NCI-H2171 (cell line): ENCODE measurements around the gene TMEM131L.
"Not testable (repeated sequence)": the region's sequence is repeated elsewhere in the genome, so short reads cannot be mapped to it uniquely, and the experiment has no call there.

Experiments
- DNase-seq: peaks from one replicate; lab custom pipeline; 2025; lab: John Stamatoyannopoulos, UW

Gene TMEM131L

GRCh38 chr4:153541456-153542096, 75.4 kb downstream of the TMEM131L start:
- DNase-seq, result no peak

GRCh38 chr4:153542131-153542530, 76.0 kb downstream of the TMEM131L start:
- DNase-seq, result no peak

- no peak for DNase-seq
These were observed 76.7 kb downstream of the TMEM131L start for GRCh38 chr4:153542834-153543233.

GRCh38 chr4:153543351-153543750, 77.2 kb downstream of the TMEM131L start:
- no peak for DNase-seq

- no peak for DNase-seq
These were observed 79.7 kb downstream of the TMEM131L start for GRCh38 chr4:153545822-153546221.

- DNase-seq, result peak; percentile 47
These were observed 80.1 kb downstream of the TMEM131L start for GRCh38 chr4:153546280-153546679.

- no peak for DNase-seq
These were observed 81.4 kb downstream of the TMEM131L start for GRCh38 chr4:153547520-153547919.

- not testable (repeated sequence) for DNase-seq
These were observed 82.7 kb downstream of the TMEM131L start for GRCh38 chr4:153548907-153549306.

GRCh38 chr4:153549405-153549804, 83.2 kb downstream of the TMEM131L start:
- DNase-seq, result no peak

GRCh38 chr4:153553155-153553818, 87.1 kb downstream of the TMEM131L start:
- DNase-seq, result no peak

- DNase-seq, result no peak
These were observed 87.6 kb downstream of the TMEM131L start for GRCh38 chr4:153553819-153554170.

GRCh38 chr4:153555730-153556434, 89.7 kb downstream of the TMEM131L start:
- DNase-seq, result no peak

- DNase-seq, result no peak
These were observed 90.3 kb downstream of the TMEM131L start for GRCh38 chr4:153556435-153556815.

- DNase-seq, result no peak
These were observed 94.7 kb downstream of the TMEM131L start for GRCh38 chr4:153560908-153561307.

GRCh38 chr4:153564630-153565525, 98.7 kb downstream of the TMEM131L start:
- no peak for DNase-seq

- no peak for DNase-seq
These were observed 100.5 kb downstream of the TMEM131L start for GRCh38 chr4:153566631-153567150.

GRCh38 chr4:153567660-153568059, 101.5 kb downstream of the TMEM131L start:
- DNase-seq, result not testable (repeated sequence)

GRCh38 chr4:153570228-153570973, 104.2 kb downstream of the TMEM131L start:
- no peak for DNase-seq

- no peak for DNase-seq
These were observed 104.9 kb downstream of the TMEM131L start for GRCh38 chr4:153571006-153571545.

- no peak for DNase-seq
These were observed 106.4 kb downstream of the TMEM131L start for GRCh38 chr4:153572609-153573008.

GRCh38 chr4:153573221-153573620, 107.1 kb downstream of the TMEM131L start:
- DNase-seq, result no peak
